ENCODE data around the gene TMEM236. TPM values are rescaled to one million over a fixed set of nuclear protein-coding genes. Genes with fewer than 3 reads are reported as not detected.

Gene TMEM236
- polyA plus RNA-seq, 2 of the 4 experiments (the other 2 are of a cell fraction): 0.06 to 0.09 TPM

DNA sequence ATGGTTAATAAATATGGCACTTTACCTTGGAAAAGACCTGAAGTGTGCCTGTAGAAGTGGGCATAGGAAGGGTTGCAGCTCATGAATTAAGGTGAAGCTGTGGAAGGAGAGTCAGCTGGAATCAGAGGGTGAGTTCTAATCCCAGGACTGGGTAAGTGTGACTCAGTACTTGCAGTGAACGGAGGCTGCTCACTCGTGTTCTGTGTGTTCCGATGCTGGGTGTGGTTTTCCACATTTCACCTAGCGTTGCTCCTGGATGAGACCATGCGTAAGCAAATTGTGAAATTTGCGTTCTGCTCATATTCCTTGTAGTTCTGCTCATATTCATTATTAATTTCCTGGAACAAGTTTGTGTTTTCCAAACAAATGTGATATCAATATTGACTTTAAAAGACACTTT is 22.4 kb upstream of the TMEM236 start:
- ATAC-seq (no peak), FAIRE-seq (peak; percentile 56), DNase-seq (ENCODE audit: low read depth in 1 of 2, low spot score in 1 of 2) (no peak)
- 90% methylated on average over 6 of the region's 6 CpGs for WGBS (ENCODE audit: missing lambda C conversion rate)
- ChIA-PET POLR2A (no interaction called here), CTCF (no interaction called here)
- Histone ChIP-seq H3K4me1 (no peaks in the 10 kb centered on the region), H3K4me3 (no peak overlapping the region), H3K9me3 (no peaks in the 10 kb centered on the region), H3K4me2 (no peak overlapping the region), H3K27ac (no peak overlapping the region)
- no peak for TF ChIP-seq MAZ (IDR thresholded peaks at IDR 0.05; ENCODE audit: borderline replicate concordance, low read depth, low read length)
- TF ChIP-seq ZC3H11A (IDR thresholded peaks at IDR 0.05): no peak
- TF ChIP-seq CBX8 (IDR thresholded peaks at IDR 0.05): no peak
- no peak for TF ChIP-seq SREBF2 (IDR thresholded peaks at IDR 0.05)
- no peak for TF ChIP-seq RNF2 (IDR thresholded peaks at IDR 0.05; ENCODE audit: borderline replicate concordance, low read depth)
- TF ChIP-seq EHF (CRISPR knock-in tag; IDR thresholded peaks at IDR 0.05): no peak
- no peak for TF ChIP-seq TFCP2L1 (CRISPR knock-in tag; IDR thresholded peaks at IDR 0.05)
- no peak for TF ChIP-seq SMC3 (IDR thresholded peaks at IDR 0.05)
- TF ChIP-seq HES2 (IDR thresholded peaks at IDR 0.05): no peak
- TF ChIP-seq EHMT2 (IDR thresholded peaks at IDR 0.05; ENCODE audit: low read depth): no peak
- no peak for TF ChIP-seq RCOR1 (IDR thresholded peaks at IDR 0.05; ENCODE audit: low read depth, low read length)

GRCh38 chr10:17730667-17731066 is 21.3 kb upstream of the TMEM236 start:
- ChIA-PET POLR2A (no interaction called here), CTCF (no interaction called here)
- DNase-seq (ENCODE audit: low read depth in 1 of 2, low spot score in 1 of 2) (no peak), FAIRE-seq (no peak), ATAC-seq (no peak)
- 90% methylated on average over 8 of the region's 8 CpGs for WGBS (ENCODE audit: missing lambda C conversion rate)
- H3K4me3 ChIP-seq: no peak overlapping the region
- no peak overlapping the region for H3K4me2 ChIP-seq
- no peaks in the 10 kb centered on the region for H3K4me1 ChIP-seq
- no peak overlapping the region for H3K27ac ChIP-seq
- TF ChIP-seq RAD21 (conservative IDR thresholded peaks at IDR 0.05 in 1 of 2, IDR thresholded peaks at IDR 0.05 in 1 of 2) (no peak), MAX (IDR thresholded peaks at IDR 0.05) (no peak), HES2 (IDR thresholded peaks at IDR 0.05) (no peak), ZNF302 (CRISPR knock-in tag; IDR thresholded peaks at IDR 0.05) (no peak), CBX2 (IDR thresholded peaks at IDR 0.05; ENCODE audit: borderline replicate concordance, low read depth) (no peak), ESRRA (IDR thresholded peaks at IDR 0.05; ENCODE audit: borderline replicate concordance, low read length) (no peak), CHD4 (IDR thresholded peaks at IDR 0.05; ENCODE audit: borderline replicate concordance) (no peak), FOXS1 (CRISPR knock-in tag; IDR thresholded peaks at IDR 0.05) (no peak), CBX8 (IDR thresholded peaks at IDR 0.05) (no peak), HOXB13 (CRISPR knock-in tag; IDR thresholded peaks at IDR 0.05; ENCODE audit: low read depth) (no peak), RFX5 (IDR thresholded peaks at IDR 0.05) (no peak), RNF2 (IDR thresholded peaks at IDR 0.05; ENCODE audit: borderline replicate concordance, low read depth) (no peak), NPAS2 (CRISPR knock-in tag; IDR thresholded peaks at IDR 0.05; ENCODE audit: borderline replicate concordance) (no peak), MAFK (IDR thresholded peaks at IDR 0.05; ENCODE audit: partially characterized antibody) (no peak), KDM5A (IDR thresholded peaks at IDR 0.05) (no peak), SREBF2 (IDR thresholded peaks at IDR 0.05) (no peak), HOXB5 (CRISPR knock-in tag; IDR thresholded peaks at IDR 0.05) (no peak)
- TF ChIP-seq, protein P1, sequence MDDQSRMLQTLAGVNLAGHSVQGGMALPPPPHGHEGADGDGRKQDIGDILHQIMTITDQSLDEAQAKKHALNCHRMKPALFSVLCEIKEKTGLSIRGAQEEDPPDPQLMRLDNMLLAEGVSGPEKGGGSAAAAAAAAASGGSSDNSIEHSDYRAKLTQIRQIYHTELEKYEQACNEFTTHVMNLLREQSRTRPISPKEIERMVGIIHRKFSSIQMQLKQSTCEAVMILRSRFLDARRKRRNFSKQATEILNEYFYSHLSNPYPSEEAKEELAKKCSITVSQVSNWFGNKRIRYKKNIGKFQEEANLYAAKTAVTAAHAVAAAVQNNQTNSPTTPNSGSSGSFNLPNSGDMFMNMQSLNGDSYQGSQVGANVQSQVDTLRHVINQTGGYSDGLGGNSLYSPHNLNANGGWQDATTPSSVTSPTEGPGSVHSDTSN (IDR thresholded peaks at IDR 0.05): no peak
- H3K9me3 ChIP-seq: no peaks in the 10 kb centered on the region

Data from A549 (cell line).